Raji (cell line): ENCODE data around the gene CEP85.

Experiments used
- POLR2A ChIP-seq: IDR thresholded peaks from 2 replicates; pipeline ENCODE4 v1.6.1; 2011; ENCODE audit warnings: low read depth, low read length, control low read depth; ENCODE audit not compliant: insufficient read depth

Gene CEP85

DNA sequence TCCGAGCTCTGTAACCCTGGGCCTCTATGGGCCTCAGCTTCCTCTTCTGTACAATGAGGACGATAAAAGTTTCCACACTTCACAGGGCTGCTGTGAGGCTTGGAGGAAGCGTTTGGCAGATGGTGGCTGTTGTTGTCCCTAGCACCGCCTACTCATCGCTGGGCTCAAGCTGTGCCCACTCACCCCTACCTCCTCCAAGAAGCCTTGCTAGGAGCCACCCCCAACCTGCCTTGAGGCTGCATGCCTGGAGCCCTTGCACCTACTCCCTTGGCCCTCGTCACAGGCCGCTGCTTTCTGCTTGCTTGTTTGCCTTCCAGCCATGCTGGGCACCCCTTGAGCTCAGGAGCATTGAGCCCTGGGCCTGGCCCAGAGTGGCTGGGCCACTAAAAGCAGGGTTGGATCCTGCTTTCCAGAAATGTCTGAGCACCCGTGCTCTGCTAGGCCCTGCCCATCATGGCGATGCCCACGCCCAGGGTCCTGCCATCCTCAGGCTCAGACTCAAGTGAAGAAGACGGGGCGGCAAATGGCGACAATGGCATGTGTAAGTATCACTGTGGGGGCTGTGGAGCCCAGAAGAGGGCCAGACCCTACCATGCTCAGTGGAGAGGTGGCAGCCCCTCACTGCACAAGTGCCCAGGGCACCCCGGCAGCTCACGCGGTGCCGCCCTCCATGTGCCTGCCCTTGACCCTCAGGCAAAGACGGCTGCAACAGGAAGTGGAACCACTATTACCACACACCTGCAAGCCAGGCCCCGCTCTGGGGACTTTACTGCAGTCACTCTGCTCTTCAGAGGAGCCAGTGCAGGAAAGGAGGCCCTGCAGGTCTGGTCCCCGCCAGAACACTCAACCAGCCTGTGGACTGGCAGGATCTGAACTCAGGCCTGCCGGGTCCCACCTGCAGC lies 55.4 kb downstream of the CEP85 start:
- TF ChIP-seq POLR2A: no peak

DNA sequence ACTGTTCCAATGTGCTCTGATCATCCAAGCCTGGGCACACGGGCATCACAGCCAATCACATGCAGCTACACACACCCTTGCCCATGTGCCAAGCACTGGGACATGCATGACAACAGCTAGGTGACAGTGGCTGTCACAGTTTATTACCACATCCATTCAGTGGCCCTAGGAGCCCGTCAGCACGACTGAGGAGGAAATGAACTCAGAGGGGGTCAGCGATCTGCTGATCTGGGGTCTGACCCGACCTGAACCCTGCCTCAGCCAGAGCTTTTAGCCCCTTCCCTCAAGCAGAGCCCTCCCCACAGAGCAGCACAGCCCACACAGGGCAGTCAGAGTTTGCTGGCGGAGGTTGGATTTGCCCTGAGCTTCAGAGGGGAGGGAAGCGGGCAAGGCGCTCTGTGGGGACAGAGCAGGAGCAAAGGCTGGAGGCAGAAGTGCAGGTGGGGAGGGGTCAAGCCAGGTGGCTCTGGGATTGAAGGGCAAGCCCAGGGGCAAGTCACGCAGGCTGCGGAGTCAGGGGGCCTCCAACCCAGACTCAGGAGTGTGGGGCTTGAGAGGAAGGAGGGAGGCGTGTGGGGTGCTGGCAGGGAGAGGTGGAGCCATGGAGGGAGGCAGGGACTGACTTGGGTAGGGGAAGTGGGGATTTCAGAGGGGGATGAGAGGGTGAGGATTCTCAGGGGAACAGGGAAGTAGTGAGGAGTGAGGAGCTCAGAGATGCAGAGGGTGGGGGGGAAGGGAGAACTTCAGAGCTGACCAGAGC lies 56.3 kb downstream of the CEP85 start:
- no peak for TF ChIP-seq POLR2A

DNA sequence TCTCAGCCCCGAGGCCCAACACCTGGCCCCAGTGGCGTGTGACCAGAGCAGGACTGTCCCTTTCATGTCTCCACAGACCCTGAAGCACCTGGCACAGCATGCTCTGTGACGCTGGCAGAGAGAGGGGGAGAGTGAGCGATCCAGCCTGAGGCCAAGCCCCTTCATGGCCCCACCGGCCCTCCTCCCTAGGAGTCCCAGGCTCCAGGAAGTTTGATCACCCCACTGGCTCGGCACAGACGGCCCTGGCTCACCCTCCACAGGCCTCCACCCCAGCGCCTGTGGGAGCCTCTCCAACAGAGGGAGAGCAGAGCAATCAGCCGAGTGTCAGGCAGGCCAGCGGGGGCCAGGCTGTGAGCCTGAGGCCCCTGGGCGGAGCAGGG lies 56.9 kb downstream of the CEP85 start:
- no peak for TF ChIP-seq POLR2A

DNA sequence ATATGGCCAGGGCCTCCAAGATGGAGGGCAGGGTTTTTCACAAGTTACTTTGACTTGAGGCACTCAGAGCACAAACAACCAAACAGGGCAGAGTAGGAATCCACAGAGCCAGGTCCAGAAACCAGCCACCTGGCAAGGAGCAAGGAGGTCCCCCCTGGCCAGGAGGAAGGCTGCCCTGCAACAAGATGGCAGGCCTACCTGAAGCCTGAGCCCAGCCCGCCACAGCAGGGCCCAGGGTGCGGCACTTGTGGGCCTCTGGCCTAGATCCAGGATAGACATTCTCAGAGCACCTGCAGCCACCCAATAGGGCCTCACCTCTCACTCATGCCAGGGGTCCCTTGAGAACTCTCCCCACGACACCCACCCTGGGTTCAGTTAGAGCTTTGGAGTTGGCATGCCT lies 57.4 kb downstream of the CEP85 start:
- TF ChIP-seq POLR2A: no peak

DNA sequence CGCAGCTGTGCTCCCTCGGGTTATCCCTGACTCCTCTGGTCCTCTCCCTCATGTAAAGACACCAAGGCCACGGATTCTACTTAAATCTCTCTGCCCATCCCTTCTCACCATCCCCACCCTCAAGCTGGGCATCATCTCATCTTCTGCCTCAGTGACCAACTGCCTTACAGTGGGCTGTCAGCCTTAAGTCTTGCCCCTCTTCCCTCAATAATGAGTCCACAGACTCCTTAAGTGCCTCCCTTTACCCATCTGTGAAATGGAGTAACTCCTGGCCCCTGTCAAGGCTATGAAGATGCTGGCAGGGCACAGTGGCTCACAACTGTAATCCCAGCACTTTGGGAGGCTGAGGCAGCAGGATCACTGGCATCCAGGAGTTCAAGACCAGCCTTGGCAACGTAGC lies 57.9 kb downstream of the CEP85 start:
- no peak for TF ChIP-seq POLR2A

DNA sequence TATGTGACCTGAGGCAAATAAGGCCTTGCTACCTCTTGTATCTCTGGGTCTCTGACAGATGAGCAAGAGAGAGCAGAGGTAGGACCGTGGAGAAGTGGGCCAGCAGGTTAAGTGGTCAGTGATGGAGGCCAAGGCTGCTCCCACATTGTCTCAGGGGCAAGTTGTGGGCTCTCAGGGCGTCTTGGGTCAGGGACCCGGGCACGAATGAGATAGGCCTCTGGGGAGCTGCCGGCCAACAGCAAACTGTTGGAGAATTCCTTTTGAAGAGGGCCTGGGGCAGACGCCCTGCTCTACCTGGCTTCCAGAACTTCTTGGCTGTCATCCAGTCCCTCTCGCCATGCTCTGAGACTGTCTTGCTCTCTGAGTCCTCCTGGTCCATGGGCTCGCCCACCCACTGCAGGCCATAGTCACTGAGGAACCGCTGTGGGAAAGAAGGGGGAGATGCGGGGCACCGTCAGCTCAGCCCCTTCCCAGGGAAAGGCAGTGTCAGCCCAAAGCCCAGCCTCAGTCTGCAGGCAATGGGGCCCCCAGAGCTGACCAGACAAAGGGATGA lies 60.0 kb downstream of the CEP85 start:
- TF ChIP-seq POLR2A: no peak

DNA sequence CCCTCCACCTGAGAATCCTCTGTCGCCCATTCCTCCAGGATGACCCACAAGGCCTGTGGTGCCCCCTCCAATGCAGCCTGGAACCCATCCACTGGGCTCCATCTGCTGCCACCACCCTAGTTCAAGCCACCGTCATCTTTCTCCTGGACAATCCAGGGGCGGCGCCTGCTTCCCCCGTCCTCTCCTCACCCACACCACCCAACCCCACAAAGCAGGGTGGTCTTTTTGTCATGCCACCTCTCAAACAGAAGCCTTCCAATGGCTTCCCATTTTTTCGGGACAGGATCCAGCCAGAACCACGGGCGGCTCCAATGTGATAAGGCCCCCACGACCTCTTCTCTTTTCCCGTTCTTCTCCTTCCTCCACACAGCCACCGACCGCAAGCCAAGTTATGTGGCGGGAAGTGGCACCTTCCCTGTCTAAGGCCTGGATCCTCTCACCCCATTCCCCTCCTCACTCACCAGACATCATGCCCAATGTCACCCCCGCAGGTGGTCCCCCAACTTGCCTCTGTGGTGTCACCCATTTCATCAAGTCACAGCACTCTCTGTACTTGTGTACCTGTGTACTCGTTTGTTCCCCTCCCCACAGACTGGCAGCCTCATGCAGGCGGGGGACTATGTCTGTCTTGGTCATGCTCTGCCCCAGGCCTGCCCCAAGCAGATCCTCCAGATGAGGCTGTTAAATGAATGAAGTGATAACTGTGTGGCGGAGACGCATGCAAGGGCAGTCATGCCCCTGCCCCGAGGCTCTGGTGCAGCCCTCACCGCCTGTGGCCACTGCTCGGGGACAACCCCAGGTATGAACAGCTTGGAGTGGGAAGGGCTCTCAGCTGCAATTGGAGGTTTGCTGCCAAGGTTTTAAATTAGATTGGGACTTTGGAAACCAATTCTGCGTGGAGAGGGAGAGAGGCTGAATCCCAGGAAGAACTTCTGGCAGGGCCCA lies 61.5 kb downstream of the CEP85 start:
- TF ChIP-seq POLR2A: no peak

DNA sequence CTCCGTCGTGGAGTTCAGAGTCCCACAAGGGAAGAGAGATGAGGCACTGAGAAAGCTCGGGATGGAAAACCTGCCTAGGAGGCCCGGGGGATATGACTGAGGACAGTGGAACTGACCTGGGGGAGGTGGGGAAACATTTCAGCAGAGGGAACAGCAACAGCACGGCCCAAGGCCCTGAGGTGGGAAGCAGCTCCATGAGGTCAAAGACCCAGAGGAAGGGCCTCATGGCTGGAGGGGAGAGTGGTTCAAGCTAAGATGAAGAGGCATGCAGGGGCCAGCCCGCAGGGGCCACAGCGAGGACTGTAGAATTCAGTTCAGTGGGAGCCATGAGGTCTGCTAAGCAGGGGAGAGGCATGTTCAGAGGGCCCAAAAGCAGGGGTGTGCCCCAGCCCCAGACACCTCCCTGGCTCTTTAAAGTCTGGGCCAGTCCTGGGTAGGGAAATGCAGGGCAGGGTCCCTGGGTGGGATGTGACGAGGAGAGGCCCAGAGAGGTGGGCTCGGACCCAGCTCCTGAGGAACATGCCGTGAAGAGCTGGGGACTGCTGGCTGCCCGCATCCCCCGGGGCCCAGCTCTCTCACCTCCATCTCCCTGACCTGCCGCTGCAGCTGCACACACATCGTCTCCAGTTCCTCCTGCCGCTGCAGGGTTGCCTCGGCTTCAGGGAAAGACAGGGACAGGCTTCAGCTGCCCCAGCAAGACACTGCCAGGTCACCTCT lies 62.5 kb downstream of the CEP85 start:
- no peak for TF ChIP-seq POLR2A

DNA sequence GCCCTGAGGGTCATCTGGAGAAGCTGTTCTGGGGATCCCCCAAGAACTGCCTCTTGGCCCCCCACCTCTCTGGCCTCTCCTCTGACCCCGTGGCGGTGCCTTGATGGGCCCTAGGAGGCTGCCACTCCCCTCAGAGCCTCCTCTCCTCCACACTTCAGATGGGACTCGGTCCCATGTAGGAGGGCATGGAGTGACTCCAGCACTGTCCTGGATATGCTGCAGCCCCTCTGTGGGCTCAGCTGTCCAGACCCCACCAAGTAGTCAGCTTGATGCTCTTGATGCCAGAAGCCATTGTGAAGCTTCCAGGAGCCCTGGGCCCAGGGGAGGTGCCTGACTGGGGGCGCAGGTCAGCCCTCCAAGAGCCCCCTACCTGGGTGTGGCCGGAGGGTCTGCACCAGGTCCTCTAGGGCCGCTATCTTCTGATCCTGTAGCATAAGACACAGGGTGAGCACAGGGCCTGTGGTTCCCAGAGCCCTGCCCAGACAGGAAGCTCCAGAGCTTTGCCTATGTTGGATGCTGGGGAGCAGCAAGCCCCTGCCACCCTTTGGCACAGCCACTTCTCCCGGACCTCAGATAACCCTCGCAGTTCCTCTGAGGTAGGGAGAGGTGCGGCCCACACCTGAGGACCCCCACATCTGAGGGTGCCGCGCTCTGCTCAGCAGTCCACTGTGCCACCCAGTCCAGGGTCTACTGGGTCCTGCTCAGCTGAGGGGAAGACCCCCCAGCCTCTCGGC lies 63.2 kb downstream of the CEP85 start:
- TF ChIP-seq POLR2A: no peak

DNA sequence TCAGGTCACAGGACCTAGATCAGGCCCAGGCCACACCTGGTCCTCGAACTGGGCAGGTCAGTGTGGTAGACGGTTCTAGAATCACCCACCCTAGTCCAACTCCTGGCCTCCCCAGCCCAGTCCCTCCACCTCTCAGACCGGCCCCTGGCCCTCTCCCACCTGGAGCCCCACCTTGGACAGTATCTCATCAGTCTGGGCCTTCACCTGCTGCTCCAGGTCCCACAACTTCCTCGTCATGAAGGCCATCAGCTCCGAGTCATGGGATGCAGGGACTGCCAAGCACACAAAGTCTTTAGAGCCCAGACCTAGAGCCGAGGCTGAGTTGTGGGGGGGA lies 63.8 kb downstream of the CEP85 start:
- no peak for TF ChIP-seq POLR2A

DNA sequence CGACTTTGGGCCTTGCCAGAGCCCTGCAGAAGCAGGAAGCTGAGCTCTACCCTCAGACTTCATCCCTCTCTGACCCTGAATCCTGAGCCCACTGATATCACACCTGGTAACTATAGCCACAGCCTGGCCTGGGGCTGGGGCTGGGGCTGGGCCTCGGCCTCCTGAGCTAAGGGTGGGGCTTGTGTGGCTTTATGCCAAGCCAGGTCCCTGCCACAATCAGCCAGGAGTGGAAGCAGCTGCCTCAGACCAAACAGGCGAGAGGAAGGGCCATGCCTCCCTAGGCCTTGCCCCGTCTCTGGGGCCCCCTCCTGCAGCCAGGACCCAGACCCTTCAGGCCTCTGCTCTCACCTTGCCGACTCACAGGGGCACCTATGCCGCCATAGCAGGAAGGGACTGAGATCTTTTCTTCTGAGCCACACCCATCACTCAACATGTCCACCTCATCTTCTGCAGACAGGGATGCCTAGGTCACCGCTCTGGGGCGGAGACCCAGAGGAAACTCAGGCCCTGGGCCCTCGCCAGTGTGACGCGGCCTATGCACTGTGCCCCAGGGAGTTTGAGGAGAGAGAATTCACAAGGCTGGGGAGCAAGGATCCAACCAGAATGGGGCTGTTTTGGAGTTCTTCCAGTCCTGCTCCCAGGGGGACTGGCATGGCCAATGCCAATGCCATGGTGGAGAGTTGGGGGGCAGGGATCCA lies 66.7 kb downstream of the CEP85 start:
- TF ChIP-seq POLR2A: no peak

DNA sequence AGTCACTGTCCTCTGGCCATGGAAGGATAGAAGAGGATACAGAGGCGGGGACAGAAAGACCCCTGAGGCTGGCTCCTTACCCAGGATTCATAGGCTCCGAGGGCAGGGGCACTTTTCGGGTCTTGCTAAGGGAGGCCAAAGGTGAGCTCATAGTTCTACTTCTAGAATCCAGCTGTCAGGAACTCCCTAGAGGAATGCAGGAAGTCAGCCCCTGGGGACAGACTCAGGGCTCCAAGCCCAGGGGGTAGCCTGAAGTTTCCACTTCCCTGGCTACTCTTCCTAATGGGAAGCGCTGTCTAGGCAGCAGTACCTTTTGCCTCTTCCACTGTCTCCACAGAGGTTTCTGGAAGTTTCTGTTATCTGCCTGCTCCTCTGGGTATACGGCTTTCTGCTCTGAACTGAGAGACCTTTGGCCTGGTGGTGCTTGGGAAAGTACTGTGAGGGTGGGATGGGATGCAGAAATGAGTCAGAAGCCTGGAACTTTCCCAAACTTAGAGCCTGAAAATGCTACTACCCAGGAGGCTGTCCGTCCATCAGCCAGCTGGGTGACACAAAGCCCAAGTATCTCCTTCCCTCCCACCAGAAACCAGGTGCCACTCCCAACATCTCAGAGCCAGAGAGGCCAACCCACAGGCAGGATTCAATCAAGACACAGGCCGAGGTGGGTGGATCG lies 68.9 kb downstream of the CEP85 start:
- no peak for TF ChIP-seq POLR2A
